H1 (cell line): ENCODE results near the gene ULK3. TPM values are rescaled to one million over a fixed set of nuclear protein-coding genes. Genes with fewer than 3 reads are reported as not detected.

Experiments
- CTCF ChIA-PET: fragments of 300-600 bp; sonication (Branson Sonifier 250); formaldehyde crosslinking; loops from one replicate; lab custom pipeline; 2021; ENCODE audit not compliant: partially characterized antibody; lab: Charles Lee
- POLR2A ChIA-PET: fragments of 300-600 bp; sonication (Branson Sonifier 250); formaldehyde crosslinking; loops from one replicate; lab custom pipeline; 2021; ENCODE audit warnings: inconsistent platforms; ENCODE audit not compliant: partially characterized antibody; lab: Charles Lee
- DNase-seq, 2 experiments: peaks; one replicate each; pipeline versions ENCODE4 v3.0.0 to v3.0.0-alpha.2; 2010 to 2022; ENCODE audit warnings: low spot score in 2 of 2, low read depth in 1 of 2, mixed read lengths in 1 of 2
- FAIRE-seq: peaks from 2 replicates; lab custom pipeline; 2011; peaks lifted over from hg19 to GRCh38; lab: Jason Lieb, UNC
- H2AFZ ChIP-seq: 2 replicates; pipeline ENCODE4 v1.8.1; 2012; ENCODE audit warnings: low read length, inconsistent platforms
- H2AK5ac ChIP-seq: 2 replicates; pipeline ENCODE4 v1.6.1; 2013; ENCODE audit warnings: low read depth, low read length
- H2BK120ac ChIP-seq: replicated peaks from 2 replicates; pipeline ENCODE3; 2013; ENCODE audit warnings: low read depth, low read length, inconsistent platforms
- H2BK12ac ChIP-seq: 2 replicates; pipeline ENCODE4 v1.6.1; 2013; ENCODE audit warnings: low read depth, low read length
- H2BK15ac ChIP-seq: 2 replicates; pipeline ENCODE4 v1.6.1; 2013; ENCODE audit warnings: low read length
- H2BK20ac ChIP-seq: 2 replicates; pipeline ENCODE4 v1.6.1; 2013; ENCODE audit warnings: low read length
- H2BK5ac ChIP-seq: 2 replicates; pipeline ENCODE4 v1.6.1; 2013; ENCODE audit warnings: low read depth, low read length
- H3K14ac ChIP-seq: 2 replicates; pipeline ENCODE4 v1.6.1; 2013; ENCODE audit warnings: inconsistent platforms; ENCODE audit not compliant: insufficient read length
- H3K18ac ChIP-seq: 2 replicates; pipeline ENCODE4 v1.6.1; 2013; ENCODE audit warnings: low read length; ENCODE audit errors: extremely low read depth
- H3K23ac ChIP-seq: 2 replicates; pipeline ENCODE4 v1.6.1; 2013; ENCODE audit warnings: inconsistent platforms; ENCODE audit not compliant: insufficient read length
- H3K23me2 ChIP-seq: 2 replicates; pipeline ENCODE4 v1.6.1; 2013; ENCODE audit warnings: low read depth, low read length
- H3K27ac ChIP-seq: 2 replicates; pipeline ENCODE4 v1.6.1; 2011; ENCODE audit warnings: low read depth, low read length, inconsistent platforms
- H3K27me3 ChIP-seq, 4 experiments: replicated peaks in 1 of 4; 1 replicate in 1 of 4; 2 replicates in 3 of 4; pipeline versions ENCODE4 v1.6.1 to v1.8.1; 2011 to 2013; ENCODE audit warnings: low read length in 3 of 4, mild to moderate bottlenecking in 3 of 4, inconsistent platforms in 2 of 4, mixed read lengths in 2 of 4, moderate library complexity in 1 of 4; ENCODE audit not compliant: control insufficient read depth in 3 of 4, insufficient read depth in 3 of 4; ENCODE audit errors: extremely low read depth in 1 of 4
- H3K36me3 ChIP-seq, 4 experiments: 2 replicates each; pipeline versions ENCODE4 v1.6.1 to v1.8.1; 2011 to 2013; ENCODE audit warnings: mild to moderate bottlenecking in 4 of 4, low read length in 3 of 4, moderate library complexity in 2 of 4, control low read depth in 1 of 4, inconsistent platforms in 1 of 4; ENCODE audit not compliant: insufficient read depth in 4 of 4, control insufficient read depth in 2 of 4
- H3K4ac ChIP-seq: replicated peaks from 2 replicates; pipeline ENCODE3; 2013; ENCODE audit warnings: low read length, low read depth, mixed read lengths, inconsistent platforms; ENCODE audit not compliant: insufficient read length
- H3K4me1 ChIP-seq, 4 experiments: replicated peaks in 1 of 4; 1 replicate in 1 of 4; 2 replicates in 3 of 4; pipeline versions ENCODE4 v1.6.1 to v1.8.1; 2011 to 2013; ENCODE audit warnings: low read length in 3 of 4, inconsistent platforms in 2 of 4, mixed read lengths in 1 of 4; ENCODE audit not compliant: insufficient read depth in 4 of 4, control insufficient read depth in 3 of 4
- H3K4me2 ChIP-seq, 2 experiments: 2 replicates each; pipeline versions ENCODE4 v1.6.1 to v1.8.1; 2011 to 2013; ENCODE audit warnings: low read depth in 2 of 2, low read length in 2 of 2, control low read depth in 1 of 2, inconsistent platforms in 1 of 2, mild to moderate bottlenecking in 1 of 2; ENCODE audit not compliant: insufficient read depth in 1 of 2
- H3K4me3 ChIP-seq, 4 experiments: fragments of 200-600, 300-600 bp in 1 of 4; sonication (generic), shearing (Covaris generic), sonication (Bioruptor Twin) in 1 of 4; 2 replicates each; pipeline versions ENCODE4 v1.5.1 to v1.8.1; 2011 to 2016; ENCODE audit warnings: low read length in 4 of 4, low read depth in 3 of 4, control low read depth in 2 of 4, inconsistent platforms in 2 of 4, mild to moderate bottlenecking in 2 of 4, mixed read lengths in 1 of 4, moderate library complexity in 1 of 4; ENCODE audit not compliant: insufficient read depth in 2 of 4; ENCODE audit errors: extremely low read depth in 1 of 4
- H3K56ac ChIP-seq: replicated peaks from 2 replicates; pipeline ENCODE3; 2013; ENCODE audit warnings: low read depth, mild to moderate bottlenecking, mixed read lengths, low read length, inconsistent platforms; ENCODE audit not compliant: insufficient read length
- H3K79me1 ChIP-seq: 2 replicates; pipeline ENCODE4 v1.6.1; 2013; ENCODE audit warnings: low read depth, low read length, control low read depth
- H3K79me2 ChIP-seq, 2 experiments: 2 replicates each; pipeline versions ENCODE4 v1.6.1 to v1.8.1; 2012 to 2013; ENCODE audit warnings: low read length in 2 of 2, mild to moderate bottlenecking in 2 of 2, inconsistent platforms in 1 of 2; ENCODE audit not compliant: insufficient read depth in 2 of 2, control insufficient read depth in 1 of 2
- H3K9ac ChIP-seq, 4 experiments: replicated peaks in 1 of 4; 1 replicate in 1 of 4; 2 replicates in 3 of 4; pipeline versions ENCODE4 v1.6.1 to v1.8.1; 2011 to 2013; ENCODE audit warnings: low read depth in 3 of 4, low read length in 3 of 4, control low read depth in 2 of 4, mild to moderate bottlenecking in 2 of 4, moderate library complexity in 2 of 4, inconsistent platforms in 1 of 4; ENCODE audit errors: extremely low read depth in 1 of 4
- H3K9me3 ChIP-seq, 2 experiments: 2 replicates each; pipeline versions ENCODE4 v1.6.1 to v1.8.1; 2012 to 2013; ENCODE audit warnings: mild to moderate bottlenecking in 2 of 2, moderate library complexity in 2 of 2, control low read depth in 1 of 2, inconsistent platforms in 1 of 2, low read depth in 1 of 2, low read length in 1 of 2, mixed read lengths in 1 of 2; ENCODE audit not compliant: insufficient read depth in 2 of 2
- H4K20me1 ChIP-seq, 2 experiments: replicated peaks in 1 of 2; 2 replicates each; pipeline versions ENCODE3 to v1.8.1; 2011 to 2013; ENCODE audit warnings: inconsistent platforms in 2 of 2, low read length in 2 of 2, mild to moderate bottlenecking in 1 of 2; ENCODE audit not compliant: insufficient read depth in 2 of 2, control insufficient read depth in 1 of 2
- H4K5ac ChIP-seq: 2 replicates; pipeline ENCODE4 v1.6.1; 2013; ENCODE audit warnings: low read length, low read depth, mixed read lengths, inconsistent platforms; ENCODE audit not compliant: insufficient read length
- H4K8ac ChIP-seq: 2 replicates; pipeline ENCODE4 v1.8.0; 2013; ENCODE audit warnings: mild to moderate bottlenecking, moderate library complexity, low read length, inconsistent platforms; ENCODE audit not compliant: insufficient read depth; ENCODE audit errors: extremely low read depth
- H4K91ac ChIP-seq: replicated peaks from 2 replicates; pipeline ENCODE3; 2013; ENCODE audit warnings: low read length, mixed read lengths, inconsistent platforms; ENCODE audit not compliant: insufficient read length
- ASH2L ChIP-seq: fragments of 200-600, 300-600 bp; sonication (generic); IDR thresholded peaks from one replicate; pipeline ENCODE4 v1.7.1; 2017; ENCODE audit warnings: low read length
- EZH2 ChIP-seq: fragments of 200-600 bp; sonication (generic); IDR thresholded peaks from 2 replicates; pipeline ENCODE4 v1.7.1; 2012; ENCODE audit warnings: low read depth, mild to moderate bottlenecking, moderate library complexity, low read length, inconsistent platforms; ENCODE audit not compliant: severe bottlenecking
- FOSL1 ChIP-seq: IDR thresholded peaks from 2 replicates; pipeline ENCODE4 v1.6.1; 2011; ENCODE audit warnings: mild to moderate bottlenecking, low read depth, low read length, moderate library complexity; ENCODE audit not compliant: insufficient read depth
- NRF1 ChIP-seq: IDR thresholded peaks from 2 replicates; pipeline ENCODE4 v1.6.1; 2011; ENCODE audit warnings: mild to moderate bottlenecking, low read depth, low read length, improper control_type of control experiment
- POLR2AphosphoS5 ChIP-seq: IDR thresholded peaks from 2 replicates; pipeline ENCODE4 v1.6.1; 2011; ENCODE audit warnings: low read depth, low read length
- SIX5 ChIP-seq: IDR thresholded peaks from 2 replicates; pipeline ENCODE4 v1.6.1; 2011; ENCODE audit warnings: mild to moderate bottlenecking, low read depth, low read length
- SUZ12 ChIP-seq: fragments of 200-600 bp; sonication (generic); IDR thresholded peaks from 2 replicates; pipeline ENCODE4 v1.6.1; 2012; ENCODE audit warnings: mild to moderate bottlenecking, inconsistent platforms, low read length, moderate library complexity, mixed read lengths
- TAF1 ChIP-seq: IDR thresholded peaks from 2 replicates; pipeline ENCODE4 v1.6.1; 2011; ENCODE audit warnings: mild to moderate bottlenecking, low read depth, low read length
- TBP ChIP-seq: IDR thresholded peaks from 2 replicates; pipeline ENCODE4 v1.6.1; 2011; ENCODE audit warnings: low read depth, low read length, improper control_type of control experiment
- USF2 ChIP-seq: IDR thresholded peaks from 2 replicates; pipeline ENCODE4 v1.6.1; 2011; ENCODE audit warnings: low read length, improper control_type of control experiment
- WGBS, 2 experiments: shearing (Covaris generic) in 1 of 2; methylation state at CpG; one replicate each; pipeline versions ENCODE4 v1.1.6 to v1.1.7; 2013 to 2015; ENCODE audit warnings: low lambda C conversion rate in 2 of 2, mixed read lengths in 2 of 2, inconsistent platforms in 1 of 2, low coverage in 1 of 2, missing lambda C conversion rate in 1 of 2; ENCODE audit not compliant: insufficient replicate concordance in 2 of 2, insufficient coverage in 1 of 2, insufficient read length in 1 of 2; ENCODE audit errors: extremely low coverage in 1 of 2, missing lambda C conversion rate in 1 of 2; 5-methylcytosine and 5-hydroxymethylcytosine counted together
- polyA plus RNA-seq, 7 experiments: library from polyadenylated mRNA; depleted of rRNA in 3 of 7; stranded (reverse) in 5 of 7; unstranded in 2 of 7; fragments of >200 nt in 5 of 7; fragments of 200-250 nt in 2 of 7; gene quantifications; 1 replicate in 5 of 7; 2 replicates in 1 of 7; 4 replicates in 1 of 7; pipeline versions ENCODE4 v1.2.1 to v1.2.3, GENCODE V29; 2011 to 2013; ENCODE audit warnings: missing spikeins in 2 of 7, mixed read lengths in 2 of 7
- total RNA-seq: library from RNA; stranded (reverse); fragmentation: NEBNext Ultra II Directional; extraction: Animal tissue kit (Norgen Biotek cat#: 25700); gene quantifications from 2 replicates; pipeline ENCODE4 v1.2.1, GENCODE V29; 2021

The ULK3 gene
- total and polyA plus RNA-seq, 2 of the 8 experiments (the other 6 are each of a cell fraction or from before 2014, with no cell fraction given) = 27.1 to 34.4 TPM

DNA sequence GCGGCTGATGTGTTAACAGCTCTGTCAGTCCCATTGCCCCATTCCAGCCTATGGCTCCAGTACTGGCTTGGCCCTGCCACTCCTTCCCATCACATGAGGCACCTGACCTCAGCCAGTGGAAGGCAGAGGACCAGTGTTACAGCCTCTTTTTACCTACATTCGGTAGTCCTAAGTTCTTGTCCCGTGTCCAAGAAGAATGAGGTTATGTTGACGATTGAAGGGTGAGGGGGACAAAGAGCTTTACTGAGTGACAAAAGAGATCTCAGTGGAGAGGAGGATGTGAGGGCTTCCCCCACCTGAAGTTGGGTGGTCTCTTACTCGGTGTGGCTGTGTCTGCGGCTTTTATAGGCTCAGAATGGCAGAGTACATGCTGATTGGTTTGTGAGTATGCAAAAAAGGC is 39.6 kb upstream of the ULK3 start:
- no peak overlapping the region for H3K23ac ChIP-seq
- H2BK120ac ChIP-seq = no peak overlapping the region
- no peak overlapping the region for H4K91ac ChIP-seq
- no peak overlapping the region for H3K4me3 ChIP-seq
- no peak overlapping the region for H2AK5ac ChIP-seq
- H4K8ac ChIP-seq = no peak overlapping the region
- H2BK15ac ChIP-seq = peak overlapping the region; percentile 46; the same call in 1 of the 2 replicates
- no peak overlapping the region for H4K5ac ChIP-seq
- H3K14ac ChIP-seq = no peak overlapping the region
- no peak for FAIRE-seq
- no peaks in the 10 kb centered on the region for H4K20me1 ChIP-seq
- peaks cover 0 to 3% (median 1%) of the 10 kb centered on the region in 4 experiments; a peak in 3 of 7 replicates for H3K4me1 ChIP-seq
- TF ChIP-seq FOSL1 (no peak), USF2 (no peak), TAF1 (no peak), ASH2L (no peak), POLR2AphosphoS5 (no peak), SIX5 (no peak), NRF1 (no peak), EZH2 (no peak), SUZ12 (no peak), TBP (no peak)
- H2BK5ac ChIP-seq = no peak overlapping the region
- no peak overlapping the region for H3K18ac ChIP-seq
- H3K4me2 ChIP-seq = no peak overlapping the region
- H3K27me3 ChIP-seq = no peaks in the 10 kb centered on the region
- H3K27ac ChIP-seq = no peak overlapping the region
- H3K56ac ChIP-seq = no peak overlapping the region
- H2BK20ac ChIP-seq = no peak overlapping the region
- no peaks in the 10 kb centered on the region for H3K23me2 ChIP-seq
- H3K36me3 ChIP-seq = no peaks in the 10 kb centered on the region
- H2BK12ac ChIP-seq = no peak overlapping the region
- no peak for DNase-seq
- ChIA-PET POLR2A (interaction anchor here (1.3 to 3.3 kb wide), 4 partner anchors 8 to 95 kb away, joined by 3 to 18 read pairs (median 4); no protein-coding TSS in a partner anchor), CTCF (interaction anchor here (0.7 to 1.8 kb wide), 6 partner anchors 9 to 114 kb away, joined by 3 to 6 read pairs (median 5); partner anchors contain the start of genes SCAMP2 and ULK3)
- 86% methylated on average over 6 of the region's 6 CpGs; no CpG with 5 or more reads in 1 of the 2 experiments for WGBS, 2 experiments
- no peak overlapping the region for H3K4ac ChIP-seq
- no peaks in the 10 kb centered on the region for H3K79me1 ChIP-seq
- H2AFZ ChIP-seq = peak overlapping the region; percentile 96
- no peaks in the 10 kb centered on the region for H3K79me2 ChIP-seq
- no peaks in the 10 kb centered on the region for H3K9me3 ChIP-seq
- no peak overlapping the region for H3K9ac ChIP-seq
